Activated CD8-positive, alpha-beta memory T cell treated with anti-CD3 and anti-CD28 coated beads, Interleukin-2, amount 50 U/mL, for 48 hours (primary cell): ENCODE measurements around the gene CCT8L2.
"Not testable (repeated sequence)": the region's sequence is repeated elsewhere in the genome, so short reads cannot be mapped to it uniquely, and the experiment has no call there.

Experiments used
- DNase-seq: peaks from one replicate; pipeline ENCODE4 v3.0.0-alpha.2; 2020

Gene CCT8L2, protein sequence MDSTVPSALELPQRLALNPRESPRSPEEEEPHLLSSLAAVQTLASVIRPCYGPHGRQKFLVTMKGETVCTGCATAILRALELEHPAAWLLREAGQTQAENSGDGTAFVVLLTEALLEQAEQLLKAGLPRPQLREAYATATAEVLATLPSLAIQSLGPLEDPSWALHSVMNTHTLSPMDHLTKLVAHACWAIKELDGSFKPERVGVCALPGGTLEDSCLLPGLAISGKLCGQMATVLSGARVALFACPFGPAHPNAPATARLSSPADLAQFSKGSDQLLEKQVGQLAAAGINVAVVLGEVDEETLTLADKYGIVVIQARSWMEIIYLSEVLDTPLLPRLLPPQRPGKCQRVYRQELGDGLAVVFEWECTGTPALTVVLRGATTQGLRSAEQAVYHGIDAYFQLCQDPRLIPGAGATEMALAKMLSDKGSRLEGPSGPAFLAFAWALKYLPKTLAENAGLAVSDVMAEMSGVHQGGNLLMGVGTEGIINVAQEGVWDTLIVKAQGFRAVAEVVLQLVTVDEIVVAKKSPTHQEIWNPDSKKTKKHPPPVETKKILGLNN

DNA sequence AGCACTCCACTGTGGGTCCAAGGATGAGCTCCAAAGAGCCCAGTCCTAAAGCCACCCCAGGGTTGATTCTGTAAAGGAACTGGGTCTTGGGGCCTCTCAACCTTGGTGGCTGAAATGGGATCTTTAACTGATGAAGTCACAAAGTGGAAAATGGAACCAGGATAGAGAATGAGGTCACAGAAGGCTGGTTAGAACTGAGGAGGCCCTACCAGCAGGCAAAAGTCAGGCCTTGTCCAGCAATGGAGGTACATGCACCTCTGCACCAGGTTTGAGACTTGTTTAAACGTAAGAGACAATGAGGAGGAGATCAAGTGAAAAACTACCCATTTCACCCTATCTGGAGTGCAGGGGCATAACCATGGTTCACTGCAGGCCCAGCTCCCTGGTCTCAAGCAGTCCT, at the start of gene CCT8L2:
CCT8L2 (minus strand) TSS at position 101 of the 400 bp plus-strand sequence. CDS start 260 bp downstream, outside the sequence.
- not testable (repeated sequence) for DNase-seq

DNA sequence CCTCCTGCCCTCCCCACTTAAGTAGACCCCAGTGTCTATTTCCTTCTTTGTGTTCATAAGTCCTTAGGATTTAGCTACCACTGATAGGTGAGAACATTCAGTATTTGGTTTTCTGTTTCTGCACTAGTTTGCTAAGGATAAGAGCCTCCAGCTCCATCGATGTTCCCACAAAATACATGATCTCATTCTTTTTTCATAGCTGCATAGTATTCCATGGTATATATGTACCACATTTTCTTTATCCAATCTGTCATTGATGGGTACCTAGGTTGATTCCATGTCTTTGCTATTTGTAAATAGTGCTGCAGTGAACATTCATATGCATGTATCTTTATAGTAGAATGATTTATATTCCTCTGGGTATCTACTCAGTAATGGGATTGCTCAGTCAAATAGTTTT, 42.8 kb upstream of the CCT8L2 start:
- DNase-seq = not testable (repeated sequence)

DNA sequence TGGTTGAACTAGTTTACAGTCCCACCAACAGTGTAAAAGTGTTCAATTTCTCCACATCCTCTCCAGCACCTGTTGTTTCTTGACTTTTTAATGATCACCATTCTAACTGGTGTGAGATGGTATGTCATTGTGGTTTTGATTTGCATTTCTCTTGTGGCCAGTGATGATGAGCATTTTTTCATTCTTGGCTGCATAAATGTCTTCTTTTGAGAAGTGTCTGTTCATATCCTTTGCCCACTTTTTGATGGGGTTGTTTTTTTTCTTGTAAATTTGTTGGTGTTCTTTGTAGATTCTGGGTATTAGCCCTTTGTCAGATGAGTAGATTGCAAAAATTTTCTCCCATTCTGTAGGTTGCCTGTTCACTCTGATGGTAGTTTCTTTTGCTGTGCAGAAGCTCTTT, 41.5 kb upstream of the CCT8L2 start:
- not testable (repeated sequence) for DNase-seq

DNA sequence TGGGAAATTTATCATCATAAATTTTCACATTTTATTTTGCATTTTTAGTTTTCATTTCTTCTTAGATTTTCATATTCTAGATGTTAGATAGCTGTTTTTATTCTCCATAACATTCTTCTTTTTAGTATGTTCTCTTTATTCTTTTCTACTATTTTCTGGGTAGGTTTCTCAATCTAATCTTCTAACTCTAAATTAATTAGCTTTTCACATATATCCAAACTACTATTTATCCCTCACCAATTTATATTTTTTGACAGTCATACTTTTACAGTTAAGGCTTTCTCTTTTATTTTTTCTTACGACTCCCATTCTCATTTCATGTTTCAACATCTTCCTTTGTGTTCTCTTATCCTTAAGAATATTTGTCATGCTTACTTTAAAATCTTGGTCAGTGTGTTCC, 35.9 kb upstream of the CCT8L2 start:
- DNase-seq = not testable (repeated sequence)

DNA sequence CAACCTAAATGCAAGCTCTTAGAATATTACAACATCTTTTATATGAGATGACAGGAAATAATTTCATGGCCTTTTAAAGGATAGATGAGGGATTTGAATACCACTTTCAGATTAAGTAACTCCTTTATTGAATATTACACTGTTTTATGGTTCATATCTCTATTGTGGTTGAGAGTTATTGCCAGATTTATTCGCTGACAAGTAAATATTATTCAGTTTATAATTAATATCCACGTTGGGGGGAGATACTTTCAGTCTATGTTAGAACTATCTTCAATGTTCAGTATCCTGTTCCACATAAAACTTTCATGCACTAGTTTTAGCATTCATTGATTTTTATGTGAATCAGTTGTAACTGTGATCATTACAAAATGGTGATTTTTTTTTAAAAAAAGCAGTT, 32.4 kb upstream of the CCT8L2 start:
- not testable (repeated sequence) for DNase-seq

DNA sequence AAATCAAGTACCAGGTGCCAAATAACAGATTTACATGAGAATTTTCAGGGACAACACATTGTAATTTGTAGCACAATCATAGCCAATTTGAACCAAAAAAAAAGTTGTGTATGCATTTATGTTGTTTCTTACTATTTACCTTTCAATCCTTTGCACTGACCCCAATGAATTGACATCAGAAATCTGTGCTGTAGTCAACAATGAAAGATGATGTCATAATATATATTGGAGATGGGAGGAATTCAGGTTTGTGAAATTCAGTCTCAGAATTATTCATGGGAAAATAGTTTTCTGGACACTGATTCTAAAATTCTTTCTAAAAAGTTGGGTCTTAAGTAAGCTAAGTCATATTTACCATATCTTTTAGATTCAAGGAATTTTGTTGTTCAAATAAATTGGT, 31.0 kb upstream of the CCT8L2 start:
- DNase-seq = not testable (repeated sequence)

DNA sequence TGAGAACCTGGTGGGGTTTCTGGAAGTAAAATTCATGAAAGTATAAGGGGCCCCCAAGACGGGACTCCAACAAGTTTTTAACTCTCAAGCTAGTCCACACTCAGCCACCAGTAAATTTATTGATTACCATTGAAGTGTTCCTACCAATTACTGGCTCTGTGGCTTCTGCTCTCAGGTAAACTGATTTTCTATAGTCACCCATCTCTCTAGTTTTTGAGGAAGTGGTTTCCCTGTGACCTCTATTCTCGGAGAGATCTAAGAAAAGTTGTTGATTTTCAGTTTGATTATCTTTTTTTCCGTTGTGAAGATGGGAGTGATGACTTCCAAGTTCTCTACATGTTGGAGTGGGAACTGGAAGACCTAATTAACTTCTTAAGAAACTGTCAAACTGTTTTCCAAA, 24.9 kb upstream of the CCT8L2 start:
- not testable (repeated sequence) for DNase-seq

DNA sequence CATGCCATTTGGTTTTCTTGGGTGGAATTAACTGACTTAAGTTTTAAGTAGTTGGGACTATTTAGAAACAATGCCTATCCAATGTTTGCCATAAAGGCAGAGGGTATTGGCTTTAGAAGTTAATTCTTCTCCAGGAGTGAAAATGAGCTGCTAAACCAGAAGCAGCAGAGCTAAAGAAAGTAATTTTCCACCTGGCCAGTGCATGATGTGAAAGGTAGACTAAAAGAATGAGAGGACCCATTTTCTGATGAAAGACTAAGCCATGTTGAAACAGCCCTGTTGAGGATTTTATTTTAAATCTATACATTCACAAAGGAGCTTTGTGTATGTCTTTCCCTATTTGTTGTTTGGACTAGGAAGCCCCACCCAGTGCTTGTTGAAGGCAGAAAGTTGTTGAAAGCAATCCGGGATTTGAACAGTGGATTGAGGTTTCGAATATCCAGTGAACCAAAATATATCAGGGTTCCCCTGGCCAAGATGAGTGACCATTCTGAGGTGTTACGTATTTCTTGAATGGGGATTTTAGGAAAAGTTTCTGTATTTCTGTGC, 23.9 kb upstream of the CCT8L2 start:
- not testable (repeated sequence) for DNase-seq

DNA sequence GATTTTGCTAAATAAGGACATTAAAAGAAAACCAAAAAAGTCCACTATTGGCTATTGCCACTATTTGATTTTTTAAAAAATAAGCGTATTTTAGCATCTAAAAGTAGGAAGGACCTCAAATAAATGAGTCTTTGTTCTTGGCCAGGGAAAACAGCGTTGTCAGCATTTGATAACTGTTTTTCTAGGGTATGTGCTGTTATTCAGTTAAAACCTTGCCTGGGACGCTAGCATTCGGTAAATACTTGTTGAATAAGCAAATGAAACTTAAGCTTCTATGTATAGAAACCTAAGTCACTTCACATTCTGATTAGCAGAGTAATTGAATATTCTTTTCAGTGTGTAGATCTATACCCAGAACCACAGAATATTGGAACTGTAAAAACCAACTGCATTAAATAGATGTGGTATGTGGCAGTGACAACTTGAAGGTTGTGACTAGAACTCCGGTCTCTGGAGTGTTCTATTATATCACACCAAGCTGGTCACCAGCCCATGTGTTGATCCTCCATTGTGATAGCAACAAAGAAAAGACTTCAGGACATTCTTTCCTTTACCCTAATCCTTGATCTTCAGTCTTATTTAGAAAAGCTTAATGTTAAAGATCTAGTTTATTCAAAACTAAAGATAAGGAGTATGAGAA, 23.1 kb upstream of the CCT8L2 start:
- not testable (repeated sequence) for DNase-seq

DNA sequence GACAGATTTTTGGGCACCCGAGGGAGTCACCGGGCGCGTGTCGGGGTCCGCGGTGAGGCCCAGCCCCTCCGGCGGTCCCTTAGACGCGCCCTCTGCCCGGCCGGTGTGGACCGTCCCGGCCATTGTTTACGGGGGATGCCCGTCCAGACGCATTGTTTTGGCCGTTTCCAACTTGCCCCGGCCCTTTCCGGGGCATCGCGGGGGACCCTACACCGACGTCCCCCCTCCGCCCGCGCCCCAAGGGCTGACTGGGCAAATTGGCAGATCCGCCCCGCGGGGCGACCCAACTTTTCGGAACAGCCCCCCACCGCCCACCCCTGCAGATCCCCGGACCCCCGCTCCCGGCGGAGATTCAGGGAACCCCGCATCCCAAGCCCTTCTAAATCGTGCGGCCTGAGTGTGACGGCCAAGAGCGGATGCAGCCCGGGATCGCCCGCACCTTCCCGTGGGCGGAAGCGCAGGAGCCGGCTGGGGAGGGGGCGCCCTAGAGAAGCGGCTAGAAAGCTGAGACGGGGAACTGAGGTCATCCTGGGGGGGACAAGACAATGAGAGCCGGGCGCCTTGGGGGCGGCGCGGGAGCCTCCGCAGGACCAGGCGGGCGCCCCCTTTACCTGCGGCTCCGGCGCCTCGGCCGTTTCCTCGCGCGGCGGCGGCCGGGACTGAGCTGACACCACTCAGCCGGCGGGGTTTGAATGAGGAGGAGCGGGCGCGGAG, 17.1 kb upstream of the CCT8L2 start:
- no peak for DNase-seq

DNA sequence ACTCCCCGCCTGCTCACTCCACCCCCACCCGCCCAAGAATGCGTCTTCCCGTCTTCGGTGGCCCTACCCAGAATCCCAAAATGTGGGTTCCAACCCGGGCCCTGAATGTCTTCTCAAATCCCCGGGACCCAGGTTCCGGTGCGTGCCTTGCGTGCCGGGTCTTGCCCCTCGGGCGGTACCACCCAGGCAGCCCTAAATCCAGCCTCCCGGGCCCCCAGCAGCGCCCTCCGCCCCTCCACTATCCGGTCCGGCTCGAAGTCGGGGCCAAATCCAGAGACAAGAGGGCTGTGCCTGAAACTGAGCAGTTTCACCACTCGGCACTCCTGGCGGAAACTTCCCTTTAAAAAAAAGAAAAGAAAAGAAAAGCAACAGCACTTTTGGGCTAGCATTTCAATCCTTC, 16.3 kb upstream of the CCT8L2 start:
- no peak for DNase-seq

DNA sequence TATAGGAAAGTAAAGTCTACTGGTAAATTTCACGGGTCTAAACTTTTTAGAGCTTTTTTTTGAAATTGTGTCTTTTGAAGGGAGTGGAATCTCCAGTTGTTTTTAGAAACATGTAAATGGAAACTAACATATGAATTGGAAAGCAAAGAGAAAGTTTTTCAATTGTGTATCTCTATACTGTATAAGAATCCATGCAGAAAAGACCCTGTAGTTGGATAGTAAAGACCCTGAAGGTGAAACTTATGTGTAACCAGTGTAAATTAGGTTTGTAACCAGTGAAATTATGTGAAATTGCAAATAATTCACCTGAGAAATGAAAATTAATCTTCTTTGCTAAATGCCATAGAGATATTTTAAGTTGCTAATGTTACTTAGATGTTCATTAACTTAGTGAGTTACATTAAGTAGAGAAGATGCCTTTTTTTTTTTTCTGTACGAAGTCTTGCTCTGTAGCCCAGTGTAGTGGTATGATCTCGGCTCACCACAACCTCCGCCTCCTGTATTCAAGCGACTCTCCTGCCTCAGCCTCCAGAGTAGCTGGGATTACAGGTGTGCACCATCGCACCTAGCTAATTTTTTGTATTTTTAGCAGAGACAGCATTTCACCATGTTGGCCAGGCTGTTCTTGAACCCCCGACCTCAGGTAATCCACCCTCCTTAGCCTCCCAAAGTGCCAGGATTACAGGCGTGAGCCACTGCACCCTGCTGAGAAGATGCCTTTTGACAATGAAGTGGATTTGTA, 11.8 kb upstream of the CCT8L2 start:
- not testable (repeated sequence) for DNase-seq

DNA sequence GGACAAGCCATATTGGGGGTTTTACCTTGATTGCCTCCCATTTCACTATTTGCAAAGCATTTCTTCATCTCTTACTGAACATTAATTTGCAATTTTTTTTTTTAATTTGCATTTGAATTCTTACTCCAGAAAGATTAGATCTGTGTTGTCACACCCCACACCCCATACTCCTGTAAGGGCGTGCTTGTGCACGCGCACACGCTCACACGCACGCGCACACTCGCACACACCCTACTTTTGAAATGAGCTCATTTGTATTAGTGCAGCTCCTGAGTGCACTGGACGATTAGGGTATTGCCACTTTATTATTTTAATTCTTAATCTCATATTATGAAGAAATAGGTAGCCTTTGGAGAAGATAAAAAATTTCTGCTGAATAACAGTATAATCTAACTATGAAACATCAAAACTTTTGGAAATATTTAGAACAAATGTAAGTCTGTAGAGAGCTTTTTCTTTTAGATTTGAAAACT, 11.2 kb upstream of the CCT8L2 start:
- not testable (repeated sequence) for DNase-seq

DNA sequence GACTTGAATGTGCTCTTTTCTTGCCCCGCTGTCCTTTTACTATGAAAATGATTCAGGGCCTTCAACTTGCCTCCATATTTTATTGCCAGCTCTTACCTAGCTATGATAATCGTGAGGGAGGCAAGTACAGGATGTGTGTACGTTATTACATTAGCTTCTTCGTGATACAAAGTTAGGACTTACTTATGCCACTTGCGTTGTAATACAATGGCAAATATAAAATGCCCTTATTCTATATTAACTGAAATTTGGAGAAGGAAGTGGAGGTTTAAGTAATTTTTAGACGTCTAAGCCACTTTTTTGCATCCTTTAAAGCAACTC, 10.8 kb upstream of the CCT8L2 start:
- no peak for DNase-seq

DNA sequence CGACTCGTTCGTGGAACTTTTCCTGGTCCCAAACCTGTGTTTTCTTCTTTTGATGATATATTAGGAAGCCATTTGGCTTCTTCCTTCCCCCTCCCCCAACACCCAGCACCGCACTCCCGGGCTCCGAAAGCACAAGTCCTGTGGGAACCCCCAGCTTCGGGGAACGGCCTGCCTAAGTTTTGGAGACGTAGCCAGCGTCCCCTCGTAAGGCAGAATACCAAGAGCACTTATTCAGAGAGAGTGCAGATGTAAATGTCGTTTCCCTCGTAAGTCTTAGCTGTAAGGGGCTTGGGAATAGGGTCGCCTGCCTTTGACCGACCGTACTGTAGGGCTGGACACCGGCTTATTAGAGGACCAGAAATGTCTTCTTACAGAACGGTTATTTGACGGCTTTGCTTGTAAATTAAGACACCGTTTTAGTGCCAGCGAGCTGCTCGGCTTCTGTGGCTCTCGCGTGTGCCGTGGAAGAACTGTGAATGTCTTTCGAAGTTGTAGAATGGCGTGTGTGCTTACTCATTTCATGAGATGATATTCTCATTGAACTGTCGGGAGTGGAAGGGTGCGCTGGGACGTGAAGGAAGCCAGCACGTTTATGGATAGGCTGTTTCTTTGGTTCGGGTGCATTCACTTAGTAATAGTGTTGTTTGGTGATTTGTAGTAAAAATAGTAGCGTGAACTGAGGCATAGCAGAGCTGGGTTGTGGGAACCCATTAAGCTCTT, 10.3 kb upstream of the CCT8L2 start:
- not testable (repeated sequence) for DNase-seq

DNA sequence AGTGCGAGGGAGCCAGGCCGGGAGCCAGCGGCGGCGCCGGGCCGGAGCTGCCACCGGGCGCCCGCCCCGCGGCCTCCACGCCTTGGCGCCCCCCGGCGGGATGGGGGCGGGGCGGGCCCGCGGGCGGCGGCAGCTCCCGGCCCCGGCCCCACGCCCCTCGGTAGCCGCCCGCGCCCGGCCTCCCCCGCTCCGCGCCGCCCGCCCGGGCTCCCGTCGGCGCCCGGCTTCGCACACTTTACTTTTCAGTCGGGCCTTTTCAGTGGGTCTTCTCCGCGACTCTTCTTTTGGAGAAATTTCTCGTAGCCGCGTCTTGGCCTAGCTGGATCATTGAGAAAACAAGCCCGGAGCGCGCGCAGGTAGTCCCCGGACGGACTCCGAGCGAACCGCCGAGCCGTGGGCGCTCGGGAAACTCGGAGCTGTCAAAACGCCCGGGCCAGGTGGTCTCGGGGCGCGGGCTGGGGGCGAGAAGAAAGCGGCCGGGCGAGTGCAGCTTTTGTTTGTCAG, 9.7 kb upstream of the CCT8L2 start:
- not testable (repeated sequence) for DNase-seq

DNA sequence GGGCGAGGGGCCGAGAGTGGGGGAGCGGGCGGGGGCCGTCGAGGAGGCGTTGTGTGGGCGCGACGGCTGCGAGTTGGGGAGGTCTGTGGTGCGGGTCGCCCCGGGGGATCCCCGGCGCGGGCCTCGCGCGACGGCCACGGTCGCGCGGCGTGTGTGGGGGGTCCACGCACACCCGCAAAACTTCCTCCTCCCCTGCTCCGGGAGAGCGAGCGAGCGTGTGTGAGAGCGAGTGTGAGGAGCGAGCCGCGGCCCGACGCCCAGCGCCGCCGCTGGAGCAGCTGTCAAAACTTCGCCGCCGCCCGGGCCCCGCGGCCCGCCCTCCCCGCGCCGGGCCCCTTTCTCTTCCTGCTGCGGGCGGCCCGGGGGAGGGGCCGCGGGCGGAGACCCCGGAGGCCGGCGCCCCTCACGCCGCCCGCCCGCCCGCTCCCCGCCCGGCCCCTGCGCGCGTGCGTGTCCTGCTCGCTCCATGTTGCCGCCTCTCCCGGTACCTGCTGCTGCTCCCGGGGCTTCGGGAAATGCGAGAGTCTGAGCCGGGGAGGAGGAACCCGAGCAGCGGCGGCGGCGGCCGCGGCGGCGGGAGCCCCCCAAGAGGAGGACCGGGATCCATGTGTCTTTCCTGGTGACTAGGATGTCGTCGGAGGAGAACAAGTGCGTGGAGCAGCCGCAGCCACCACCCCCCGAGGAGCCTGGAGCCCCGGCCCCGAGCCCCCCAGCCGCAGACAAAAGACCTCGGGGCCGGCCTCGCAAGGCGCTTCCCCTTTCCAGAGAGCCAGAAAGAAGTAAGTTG, 9.0 kb upstream of the CCT8L2 start:
- DNase-seq = peak; percentile 52

DNA sequence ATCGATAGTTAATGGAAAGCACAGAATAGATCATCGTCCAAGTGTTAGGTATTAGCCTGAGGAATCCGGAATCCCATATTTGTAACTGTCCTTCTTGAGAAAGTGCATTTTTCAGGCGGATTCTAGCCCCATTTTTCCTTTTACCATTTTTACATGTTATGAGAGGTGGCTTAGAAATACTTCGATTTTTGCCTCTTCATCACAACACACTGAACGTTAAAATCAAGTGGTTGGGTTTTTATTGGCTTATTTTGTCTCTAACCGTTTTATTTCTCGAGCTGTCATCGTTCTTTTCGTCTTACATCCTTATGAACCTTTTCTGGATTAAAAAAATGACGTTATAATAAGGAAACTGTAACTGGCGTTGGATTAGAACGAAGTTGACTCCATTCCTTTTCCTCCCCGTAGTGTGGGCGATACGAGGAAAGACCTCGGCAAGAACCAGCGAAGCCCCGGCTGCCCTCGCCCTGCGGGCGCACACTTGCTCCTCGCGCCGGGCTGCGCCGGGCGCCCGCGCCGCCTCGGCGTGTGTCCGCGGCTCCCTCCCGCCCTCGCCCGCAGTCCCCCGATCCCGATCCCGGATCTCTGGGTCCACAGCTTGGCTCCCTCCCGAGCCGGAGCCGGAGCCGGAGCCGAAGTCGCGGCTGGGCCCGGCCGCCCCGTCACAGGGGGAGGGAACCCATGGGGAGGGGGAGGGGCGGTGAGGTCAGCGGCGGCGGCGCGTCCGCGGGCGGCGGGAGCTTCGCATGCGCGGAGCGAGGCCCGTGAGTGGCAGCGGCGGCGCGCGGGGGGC, 8.2 kb upstream of the CCT8L2 start:
- peak; percentile 56 for DNase-seq

DNA sequence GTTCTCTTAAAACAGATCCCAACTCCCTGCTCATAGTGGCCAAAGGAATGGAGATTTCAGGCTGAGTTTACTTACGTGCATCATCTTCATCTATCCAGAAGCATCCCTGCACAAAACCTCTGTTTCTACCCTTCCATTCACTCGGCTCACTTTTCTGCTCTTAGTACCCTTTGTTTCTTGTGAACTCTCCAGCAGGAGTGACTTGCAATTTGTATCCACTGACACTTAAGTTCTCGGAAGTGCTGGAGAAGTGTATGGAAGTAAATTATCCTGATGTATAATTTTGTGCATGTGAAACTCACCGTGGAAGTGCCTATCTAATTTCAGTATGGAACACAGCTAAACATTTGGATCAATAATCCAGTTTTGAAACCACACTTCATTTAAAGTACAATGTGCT, 7.0 kb upstream of the CCT8L2 start:
- not testable (repeated sequence) for DNase-seq

DNA sequence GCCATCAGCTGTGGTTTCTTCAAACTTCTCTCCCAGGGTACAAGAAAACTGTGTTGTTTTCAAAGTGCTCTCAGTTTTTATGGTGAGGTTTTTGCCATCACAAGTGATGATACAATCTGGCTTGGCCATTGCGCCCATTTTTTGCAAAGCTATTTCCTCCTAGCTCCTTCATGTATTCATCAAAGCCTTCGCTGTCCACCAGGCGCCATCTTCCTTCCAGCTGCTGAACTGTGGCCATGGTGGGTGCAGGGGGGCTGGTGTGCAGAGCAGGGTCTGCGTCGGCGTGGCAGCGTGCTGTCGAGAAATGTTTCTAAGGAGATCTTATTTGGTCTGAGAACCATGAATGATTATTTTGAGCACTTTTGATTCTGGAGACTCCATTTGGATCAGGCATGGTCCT, 2.6 kb upstream of the CCT8L2 start:
- not testable (repeated sequence) for DNase-seq
